NCI-H1048 (cell line): ENCODE data around the gene ZNF536.

Experiments
- DNase-seq: peaks from one replicate; lab custom pipeline; 2025; lab: John Stamatoyannopoulos, UW

ZNF536 gene

GRCh38 chr19:30564551-30565011 is 192.4 kb downstream of the ZNF536 start:
- DNase-seq: no peak

DNA sequence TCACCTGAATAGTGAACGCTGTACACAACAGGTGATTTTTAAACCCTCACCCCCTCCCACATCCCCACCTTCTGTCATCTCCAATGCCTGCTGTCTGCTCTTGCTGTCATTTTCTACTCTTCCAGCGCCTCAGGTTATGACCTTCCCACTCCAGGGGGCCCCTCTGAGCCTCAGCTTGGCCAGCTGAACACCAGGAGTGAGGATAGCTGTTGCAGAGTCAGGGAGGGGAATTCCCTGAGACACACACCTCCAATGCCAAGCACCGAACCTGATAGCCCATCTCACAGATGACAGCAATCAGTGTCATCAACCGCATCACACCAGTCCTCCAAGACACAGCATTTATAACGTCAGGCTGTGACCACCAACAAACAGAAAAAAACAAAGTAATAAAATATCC is 193.5 kb downstream of the ZNF536 start:
- DNase-seq: no peak

- no peak for DNase-seq
These were observed 194.7 kb downstream of the ZNF536 start for GRCh38 chr19:30566681-30567420.

GRCh38 chr19:30567536-30568232 is 195.5 kb downstream of the ZNF536 start:
- no peak for DNase-seq

DNA sequence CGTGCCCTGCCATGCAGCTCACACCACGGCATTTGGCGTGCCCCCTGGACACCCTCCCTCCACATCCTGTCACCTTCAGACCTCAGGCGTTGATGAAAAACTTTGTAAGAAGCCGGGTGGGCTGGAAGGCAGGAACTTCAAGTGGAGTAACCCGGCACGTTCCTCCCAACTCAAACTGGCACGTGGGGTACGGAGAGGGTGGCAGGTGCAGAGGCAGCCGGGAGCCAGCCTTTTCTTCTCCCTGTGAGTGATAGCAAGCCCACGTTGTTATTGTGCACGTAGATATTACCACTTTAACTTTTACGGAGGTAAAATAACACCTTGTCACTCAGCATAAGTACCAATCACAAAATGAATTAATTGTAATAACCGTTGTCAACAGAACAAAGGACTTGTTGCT is 198.0 kb downstream of the ZNF536 start:
- DNase-seq: no peak

DNA sequence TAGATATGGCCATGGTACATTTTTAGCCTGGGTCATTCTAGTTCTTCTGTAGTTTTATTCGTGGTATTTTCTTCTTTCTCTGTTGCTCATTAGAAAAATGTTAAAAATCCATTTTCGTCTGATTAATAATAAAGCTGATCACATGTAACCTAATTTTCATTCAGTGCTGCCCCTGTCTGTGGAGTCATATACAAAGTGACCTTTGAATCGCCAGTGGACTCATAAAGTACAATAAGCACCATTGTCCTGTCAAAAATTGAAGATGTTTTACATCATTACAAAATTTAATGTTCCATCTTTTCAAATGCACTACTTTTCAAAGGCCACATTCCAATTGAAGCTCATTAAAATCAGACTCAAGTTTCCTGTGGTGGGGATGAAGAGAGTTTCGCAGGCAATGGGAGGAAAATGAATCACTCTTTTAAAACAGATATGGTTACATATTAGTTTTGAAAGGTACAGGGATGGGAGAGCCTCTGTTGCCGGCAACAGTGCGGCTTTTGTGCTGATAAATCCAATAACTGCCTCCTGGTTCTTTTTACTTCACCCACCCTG is 205.4 kb downstream of the ZNF536 start:
- no peak for DNase-seq

DNA sequence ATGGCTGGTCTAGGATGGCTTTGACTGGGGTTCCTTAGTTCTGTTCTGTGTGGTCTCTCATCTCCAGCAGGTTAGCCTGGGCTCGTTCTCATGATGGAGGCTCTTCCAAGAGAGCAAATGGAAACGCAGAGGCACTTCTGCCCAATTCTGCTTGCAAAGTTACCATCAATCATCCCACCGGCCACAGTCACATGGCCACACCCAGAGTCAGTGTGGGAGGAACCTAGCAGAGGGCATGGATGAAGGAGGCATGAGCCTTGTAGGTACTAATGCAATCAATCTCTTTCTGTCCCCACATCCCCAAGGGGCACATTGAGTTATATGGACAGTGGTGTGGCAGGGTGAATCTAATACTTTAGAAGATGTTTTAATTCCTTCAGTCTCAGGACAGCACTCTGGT is 207.2 kb downstream of the ZNF536 start:
- DNase-seq: no peak

DNA sequence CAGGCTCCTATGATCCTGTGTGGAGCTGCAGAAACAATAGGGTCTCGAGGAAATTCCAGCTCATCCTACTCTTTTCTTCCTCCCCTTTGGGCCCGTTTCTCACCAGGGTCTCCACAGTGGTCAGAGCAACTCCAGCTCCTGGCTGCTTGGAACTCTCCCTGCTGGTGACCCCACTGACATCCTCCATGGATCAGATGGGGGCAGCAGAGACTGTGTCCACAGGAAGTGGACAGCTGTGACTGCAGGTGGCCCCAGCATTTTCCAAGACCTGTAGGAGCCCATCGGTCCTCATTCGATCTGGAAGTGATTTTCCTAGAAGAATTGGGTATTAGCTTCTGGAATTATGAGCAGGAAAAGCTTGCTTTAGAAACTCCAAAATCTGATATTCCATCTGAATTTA is 208.5 kb downstream of the ZNF536 start:
- no peak for DNase-seq

DNA sequence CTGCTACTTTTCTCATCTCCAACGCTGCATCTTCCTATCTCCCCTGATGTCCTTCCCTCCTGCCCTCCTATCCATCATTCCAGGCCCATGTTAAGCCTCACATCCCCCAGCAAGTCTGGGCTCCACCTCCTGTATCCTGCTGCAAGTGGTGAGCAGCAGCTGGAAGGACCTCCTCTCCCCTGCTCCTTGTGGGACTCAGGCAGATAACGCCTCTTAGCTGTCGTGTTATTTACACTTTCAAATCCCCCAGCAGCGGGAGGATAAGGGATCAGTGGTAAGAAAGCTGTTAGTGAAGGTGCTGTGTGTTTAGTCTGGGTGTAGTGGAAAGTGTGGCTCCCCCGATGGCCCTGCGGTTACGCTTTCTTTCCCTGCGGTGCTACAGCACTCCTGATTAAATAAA is 211.9 kb downstream of the ZNF536 start:
- DNase-seq: no peak

GRCh38 chr19:30587869-30588268 is 215.7 kb downstream of the ZNF536 start:
- no peak for DNase-seq

GRCh38 chr19:30590596-30591229 is 218.5 kb downstream of the ZNF536 start:
- no peak for DNase-seq

DNA sequence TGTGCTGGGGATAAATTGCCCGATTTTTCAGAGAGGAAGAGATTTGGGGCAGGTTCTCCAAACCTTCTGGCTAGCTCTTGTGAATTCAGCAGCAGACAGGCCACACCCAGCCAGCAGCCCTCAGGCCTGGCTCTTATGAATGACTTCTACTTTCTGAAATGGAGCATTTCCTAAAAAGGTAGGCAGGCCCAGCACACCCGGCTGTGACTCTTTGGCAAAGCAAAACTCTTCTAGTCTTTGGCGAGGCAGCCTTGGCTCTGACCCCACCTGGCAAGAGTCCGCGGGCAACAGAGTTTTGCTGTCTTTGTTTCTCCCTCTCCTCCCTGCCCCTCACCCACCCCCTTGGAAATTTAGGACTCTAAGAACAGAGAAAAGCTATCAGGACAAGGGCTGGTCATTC is 221.2 kb downstream of the ZNF536 start:
- no peak for DNase-seq

GRCh38 chr19:30593975-30594745 is 222.0 kb downstream of the ZNF536 start:
- no peak for DNase-seq

DNA sequence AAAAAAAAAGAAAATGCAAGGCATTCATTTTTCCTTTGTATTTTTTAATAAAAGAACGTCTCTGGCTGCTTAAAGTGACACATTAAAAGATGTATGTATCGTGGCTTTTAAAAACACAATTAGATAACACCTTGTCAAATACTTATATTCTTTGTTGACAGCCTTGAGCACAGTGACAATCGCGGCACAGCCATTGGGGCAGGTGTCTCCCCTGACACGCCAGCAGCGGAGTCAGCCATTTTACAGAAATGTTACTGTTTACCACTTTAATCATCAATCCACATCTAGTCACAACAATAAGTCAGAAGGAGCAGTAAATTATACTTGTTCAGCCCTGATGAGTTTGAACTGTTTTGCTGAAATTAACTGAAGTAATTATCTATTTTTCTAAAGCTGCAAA is 224.1 kb downstream of the ZNF536 start:
- DNase-seq: no peak

GRCh38 chr19:30596813-30597399 is 224.7 kb downstream of the ZNF536 start:
- no peak for DNase-seq

DNA sequence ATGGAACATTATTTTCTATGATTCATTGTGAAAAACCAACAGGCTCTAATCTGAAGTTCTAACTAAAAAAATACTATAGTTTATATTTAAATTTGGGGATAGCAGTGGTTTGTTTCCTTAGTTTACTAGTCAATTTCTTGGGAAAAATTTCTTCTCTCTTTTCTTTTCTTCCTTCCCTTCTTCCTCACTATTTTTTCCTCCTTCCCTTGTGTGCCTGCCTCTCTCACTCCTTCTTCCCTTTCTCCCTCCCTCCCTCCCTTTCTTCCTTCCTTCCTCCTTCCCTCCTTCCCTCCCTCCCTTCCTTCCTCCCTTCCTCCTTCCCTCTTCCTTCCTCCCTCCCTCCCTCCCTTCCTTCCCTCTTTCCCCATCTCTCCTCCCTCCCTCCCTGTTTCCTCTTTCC is 226.5 kb downstream of the ZNF536 start:
- DNase-seq: no peak

DNA sequence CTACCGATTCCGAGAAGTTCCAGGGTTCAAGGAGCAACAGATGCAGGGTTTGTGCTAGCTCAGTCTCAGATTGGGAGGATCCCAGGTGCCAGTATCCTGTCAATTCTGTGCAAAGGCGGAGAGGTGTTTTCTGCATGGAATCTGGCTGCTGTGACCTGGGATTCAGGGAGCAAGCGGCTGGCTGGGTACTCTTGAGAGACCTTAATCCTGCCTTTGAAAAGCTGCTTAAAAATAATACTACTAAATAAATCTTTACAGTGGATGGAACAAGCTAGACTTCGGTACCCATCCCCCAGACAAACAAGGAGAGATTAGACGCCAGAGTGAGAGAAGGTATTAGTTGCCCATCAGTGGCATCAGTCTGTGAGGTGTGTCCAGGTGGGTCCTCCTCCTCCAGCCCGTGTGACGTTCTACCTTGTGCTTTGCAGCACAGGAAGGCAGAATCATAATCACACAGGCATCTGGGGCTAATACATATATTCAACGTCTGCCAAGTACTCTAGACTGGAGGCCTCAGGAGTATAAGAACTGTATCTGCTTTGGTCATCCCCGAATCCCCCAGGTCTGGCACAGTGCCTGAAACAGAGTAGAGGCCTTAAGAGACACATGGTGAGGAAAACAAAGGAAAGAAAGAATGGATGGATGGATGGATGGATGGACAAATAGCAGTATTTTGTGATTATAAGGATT is 230.6 kb downstream of the ZNF536 start:
- DNase-seq: no peak

- no peak for DNase-seq
These were observed 232.5 kb downstream of the ZNF536 start for GRCh38 chr19:30604657-30605056.

- no peak for DNase-seq
These were observed 233.1 kb downstream of the ZNF536 start for GRCh38 chr19:30605333-30605732.

- DNase-seq: no peak
These were observed 234.2 kb downstream of the ZNF536 start for GRCh38 chr19:30606114-30607050.
